ENCODE results near the gene SLC25A22.

- TF ChIP-seq CTCF (IDR thresholded peaks at IDR 0.05) (no peak), POLR2A (IDR thresholded peaks at IDR 0.05) (no peak), EP300 (IDR thresholded peaks at IDR 0.05) (no peak)
Observed at GRCh38 chr11:831961-832528, 34.0 kb upstream of the SLC25A22 start.
